SIG-M5 treated with dmso at 0.1 percent for 504 hours (cell line): ENCODE measurements around the gene SSNA1.

Experiments used
- DNase-seq: peaks from one replicate; lab custom pipeline; 2025; ENCODE audit not compliant: unreplicated experiment; lab: John Stamatoyannopoulos, UW

SSNA1 gene, protein sequence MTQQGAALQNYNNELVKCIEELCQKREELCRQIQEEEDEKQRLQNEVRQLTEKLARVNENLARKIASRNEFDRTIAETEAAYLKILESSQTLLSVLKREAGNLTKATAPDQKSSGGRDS

DNA sequence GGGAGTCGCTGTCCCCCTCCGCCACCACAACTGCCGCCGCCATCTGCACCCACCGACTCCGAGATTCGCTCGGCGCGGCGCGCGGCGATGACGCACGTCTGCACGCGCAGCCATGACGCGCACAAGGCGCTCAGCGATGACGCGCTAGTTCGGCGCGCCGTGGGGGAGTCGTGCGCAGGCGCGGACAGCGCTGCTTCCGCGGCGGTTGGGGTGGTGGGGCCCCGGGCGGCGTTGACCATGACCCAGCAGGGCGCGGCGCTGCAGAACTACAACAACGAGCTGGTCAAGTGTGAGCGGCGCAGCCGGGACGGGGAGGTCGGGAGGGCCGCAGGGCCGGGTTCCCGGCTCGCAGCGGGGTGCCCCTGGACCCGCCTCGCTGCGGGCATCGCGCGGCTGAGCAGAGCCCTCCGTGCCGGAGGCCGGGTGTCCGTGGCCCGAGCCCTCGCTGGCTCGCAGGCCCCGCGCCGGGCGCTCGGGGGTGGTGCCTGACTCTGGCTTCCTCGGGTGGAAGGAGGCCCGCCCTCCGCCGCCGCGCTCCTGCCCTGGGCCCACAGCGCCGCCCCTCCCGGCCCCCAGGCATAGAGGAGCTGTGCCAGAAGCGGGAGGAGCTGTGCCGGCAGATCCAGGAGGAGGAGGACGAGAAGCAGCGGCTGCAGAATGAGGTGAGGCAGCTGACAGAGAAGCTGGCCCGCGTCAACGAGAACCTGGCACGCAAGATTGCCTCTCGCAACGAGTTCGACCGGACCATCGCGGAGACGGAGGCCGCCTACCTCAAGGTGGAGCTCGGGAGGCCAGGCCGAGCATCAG is at the start of gene SSNA1, which contains the start of gene ANAPC2:
Gene SSNA1 (plus strand): TSS at position 187 of the 807 bp plus-strand sequence. CDS start 51 bp downstream, at position 238.
Gene ANAPC2 (minus strand): TSS at position 71 of the 807 bp plus-strand sequence. CDS start 28 bp downstream, at position 43.
- peak; percentile 80 for DNase-seq

DNA sequence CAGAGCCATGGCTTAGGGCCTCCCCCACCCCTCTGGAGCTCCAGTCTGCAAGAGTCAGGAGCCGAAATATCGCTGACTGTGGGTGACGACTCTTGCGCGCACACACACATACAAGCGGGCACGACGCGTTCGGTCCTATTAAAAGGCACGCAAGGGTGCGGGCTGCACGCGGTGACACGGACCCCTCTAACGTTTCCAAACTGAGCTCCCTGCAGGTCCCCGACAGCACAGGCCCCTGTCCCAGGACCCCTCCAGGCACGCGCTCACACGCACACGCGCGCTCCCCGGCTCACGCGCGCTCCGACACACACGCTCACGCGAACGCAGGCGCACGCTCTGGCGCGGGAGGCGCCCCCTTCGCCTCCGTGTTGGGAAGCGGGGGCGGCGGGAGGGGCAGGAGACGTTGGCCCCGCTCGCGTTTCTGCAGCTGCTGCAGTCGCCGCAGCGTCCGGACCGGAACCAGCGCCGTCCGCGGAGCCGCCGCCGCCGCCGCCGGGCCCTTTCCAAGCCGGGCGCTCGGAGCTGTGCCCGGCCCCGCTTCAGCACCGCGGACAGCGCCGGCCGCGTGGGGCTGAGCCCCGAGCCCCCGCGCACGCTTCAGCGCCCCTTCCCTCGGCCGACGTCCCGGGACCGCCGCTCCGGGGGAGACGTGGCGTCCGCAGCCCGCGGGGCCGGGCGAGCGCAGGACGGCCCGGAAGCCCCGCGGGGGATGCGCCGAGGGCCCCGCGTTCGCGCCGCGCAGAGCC is 49.6 kb upstream of the SSNA1 start, which contains the start of gene GRIN1:
Gene GRIN1 (plus strand): TSS at position 433 of the 746 bp plus-strand sequence. CDS start 333 bp downstream, outside the sequence.
- no peak for DNase-seq

DNA sequence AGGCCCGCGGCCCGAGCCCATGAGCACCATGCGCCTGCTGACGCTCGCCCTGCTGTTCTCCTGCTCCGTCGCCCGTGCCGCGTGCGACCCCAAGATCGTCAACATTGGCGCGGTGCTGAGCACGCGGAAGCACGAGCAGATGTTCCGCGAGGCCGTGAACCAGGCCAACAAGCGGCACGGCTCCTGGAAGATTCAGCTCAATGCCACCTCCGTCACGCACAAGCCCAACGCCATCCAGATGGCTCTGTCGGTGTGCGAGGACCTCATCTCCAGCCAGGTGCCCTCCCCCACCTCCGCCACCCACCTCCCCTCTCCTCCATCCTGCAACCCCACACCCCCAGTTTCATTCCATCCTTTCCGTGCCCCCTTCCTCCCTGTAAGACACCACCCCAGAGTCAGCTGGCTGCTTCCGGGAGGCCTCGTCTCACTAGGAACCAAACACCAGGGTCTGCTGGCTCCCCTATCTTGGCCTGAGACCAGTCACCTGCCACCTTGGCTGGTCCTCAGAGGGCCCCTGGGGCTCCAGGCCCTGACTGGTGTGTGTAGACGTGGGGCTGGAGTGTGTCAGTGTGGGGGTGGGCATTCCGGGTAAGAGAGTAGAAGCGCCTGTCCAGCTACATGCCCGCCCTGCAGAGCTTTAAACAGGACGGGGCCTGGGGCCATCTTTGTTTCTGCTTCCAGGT is 48.9 kb upstream of the SSNA1 start:
- DNase-seq: no peak

DNA sequence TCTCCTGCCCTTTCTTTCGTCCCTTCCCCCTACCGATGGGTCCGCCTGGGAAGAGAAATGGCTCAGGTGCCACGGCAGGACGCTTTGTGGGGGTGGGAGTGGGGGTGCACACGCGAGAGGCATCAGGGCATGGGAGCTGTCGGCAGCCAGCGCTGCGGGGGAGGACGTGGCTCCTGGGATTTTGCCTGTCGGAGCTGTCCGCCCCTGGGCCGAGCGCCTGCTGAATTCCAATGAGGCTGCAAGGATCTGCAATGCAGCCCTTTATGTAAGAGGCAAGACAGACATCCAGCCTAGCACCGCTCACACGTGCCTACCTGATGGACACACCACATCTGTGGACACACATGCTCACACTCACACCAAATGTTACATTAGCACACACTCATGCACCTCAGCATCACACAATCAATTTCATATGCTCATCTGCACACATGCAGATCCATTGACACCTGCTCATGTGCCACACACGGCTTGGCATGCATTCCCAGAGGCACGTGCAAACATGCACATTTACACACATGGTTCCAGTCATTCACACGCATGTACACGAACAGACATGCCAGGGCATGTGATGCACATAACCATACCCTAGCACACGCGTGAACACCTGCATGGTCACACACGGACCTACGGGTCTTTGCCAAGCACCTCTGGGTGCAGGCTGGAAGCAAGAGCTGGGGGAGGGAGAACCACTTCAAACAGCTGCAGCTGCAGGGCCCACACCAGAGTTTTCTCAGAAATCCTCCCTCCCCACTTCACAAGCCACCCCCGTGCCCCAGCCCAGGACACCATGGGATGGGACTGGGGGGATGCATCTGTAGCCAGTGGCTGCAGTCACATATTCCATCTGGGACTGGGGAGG is 48.1 kb upstream of the SSNA1 start:
- no peak for DNase-seq

DNA sequence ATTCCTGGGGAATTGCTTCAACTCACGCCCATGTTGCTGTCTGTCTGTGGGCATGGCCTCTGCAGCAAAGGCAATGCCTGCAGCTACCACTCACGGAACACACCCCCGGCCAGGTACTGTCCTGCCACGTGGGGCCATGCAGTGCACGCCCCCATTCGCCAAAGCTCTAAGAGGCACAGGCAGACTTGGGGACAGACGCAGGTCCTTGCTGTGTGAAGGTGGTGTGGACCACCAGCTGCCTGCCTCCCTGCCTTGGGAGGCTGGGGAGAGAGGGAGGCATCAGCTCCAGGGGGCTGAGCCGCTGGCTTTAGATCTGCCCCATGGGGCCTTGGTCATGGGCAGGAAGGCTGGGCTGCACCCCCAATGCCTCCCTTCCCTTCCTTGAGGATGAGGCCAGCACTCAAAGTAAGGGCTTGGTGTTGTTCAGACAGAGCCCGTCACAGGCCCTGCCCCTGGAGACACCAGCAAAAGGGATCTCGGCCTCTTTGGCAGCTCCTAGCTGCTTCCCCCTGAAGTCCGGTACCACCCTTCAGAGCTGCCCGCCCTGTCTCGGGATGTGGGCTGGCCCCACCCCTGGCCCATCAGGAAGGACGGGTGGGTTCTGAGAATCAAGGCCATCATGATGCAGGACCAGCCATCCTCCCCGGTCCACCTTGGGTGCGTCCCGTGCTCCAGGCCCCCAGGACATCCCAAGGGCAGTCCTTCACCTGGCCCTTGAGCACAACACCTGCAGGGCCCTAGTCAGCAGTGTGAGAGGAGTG is 47.2 kb upstream of the SSNA1 start:
- no peak for DNase-seq

DNA sequence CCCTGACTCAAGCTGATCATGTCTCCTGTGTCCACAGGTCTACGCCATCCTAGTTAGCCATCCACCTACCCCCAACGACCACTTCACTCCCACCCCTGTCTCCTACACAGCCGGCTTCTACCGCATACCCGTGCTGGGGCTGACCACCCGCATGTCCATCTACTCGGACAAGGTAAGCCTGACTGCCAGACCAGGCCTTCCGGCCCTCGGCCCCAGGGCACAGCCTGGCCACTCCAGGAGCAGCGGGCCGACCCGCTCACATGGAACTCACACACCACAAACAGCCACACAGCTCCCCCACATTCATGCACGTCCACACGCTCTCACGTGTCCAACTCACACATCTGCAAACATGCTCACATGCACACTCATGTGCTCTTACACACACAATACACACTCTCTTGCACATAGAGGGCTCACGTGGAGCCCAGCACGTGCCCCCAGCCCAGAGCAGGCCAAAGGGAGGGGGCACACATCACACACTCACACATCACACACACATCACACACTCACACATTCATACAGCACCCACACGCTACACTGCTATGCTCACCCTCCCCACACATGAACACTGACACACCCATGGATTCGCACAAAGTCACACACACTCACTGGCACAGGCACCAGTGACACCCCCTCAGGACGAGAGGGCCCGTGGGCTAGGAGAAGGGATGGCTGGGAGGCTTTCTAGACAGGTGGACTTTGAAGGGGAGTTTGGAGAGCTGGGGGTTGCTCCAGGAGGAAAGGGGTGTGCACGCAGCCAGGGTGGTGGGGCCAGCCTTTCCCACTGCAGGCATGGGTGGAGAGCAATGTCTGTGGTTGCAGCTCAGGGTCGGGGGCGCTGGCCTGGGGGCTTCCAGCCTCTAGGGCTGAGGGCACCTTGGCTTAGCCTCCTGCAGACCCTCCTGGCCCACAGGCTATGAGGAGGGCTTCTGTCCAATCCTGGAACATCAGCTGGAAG is 46.2 kb upstream of the SSNA1 start:
- DNase-seq: no peak

DNA sequence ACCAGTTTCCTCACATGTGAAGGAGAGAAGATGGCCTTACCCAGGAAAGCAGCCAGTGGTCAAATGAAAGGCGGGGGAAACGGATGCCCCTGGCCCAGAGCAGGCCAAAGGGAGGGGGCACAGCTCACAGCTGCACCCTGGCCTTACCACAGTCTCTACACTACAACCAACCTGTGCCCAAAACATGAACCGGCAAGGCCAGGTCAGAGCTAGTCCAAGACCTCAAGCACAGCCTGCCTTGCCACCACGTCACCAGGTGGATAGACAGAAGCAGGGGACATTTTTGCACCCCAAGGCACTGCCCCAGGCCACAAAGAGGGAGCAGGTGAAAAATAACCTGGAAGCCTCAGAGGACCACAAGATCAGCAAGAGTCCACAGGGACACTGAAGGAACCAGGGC is 45.0 kb upstream of the SSNA1 start:
- DNase-seq: no peak

DNA sequence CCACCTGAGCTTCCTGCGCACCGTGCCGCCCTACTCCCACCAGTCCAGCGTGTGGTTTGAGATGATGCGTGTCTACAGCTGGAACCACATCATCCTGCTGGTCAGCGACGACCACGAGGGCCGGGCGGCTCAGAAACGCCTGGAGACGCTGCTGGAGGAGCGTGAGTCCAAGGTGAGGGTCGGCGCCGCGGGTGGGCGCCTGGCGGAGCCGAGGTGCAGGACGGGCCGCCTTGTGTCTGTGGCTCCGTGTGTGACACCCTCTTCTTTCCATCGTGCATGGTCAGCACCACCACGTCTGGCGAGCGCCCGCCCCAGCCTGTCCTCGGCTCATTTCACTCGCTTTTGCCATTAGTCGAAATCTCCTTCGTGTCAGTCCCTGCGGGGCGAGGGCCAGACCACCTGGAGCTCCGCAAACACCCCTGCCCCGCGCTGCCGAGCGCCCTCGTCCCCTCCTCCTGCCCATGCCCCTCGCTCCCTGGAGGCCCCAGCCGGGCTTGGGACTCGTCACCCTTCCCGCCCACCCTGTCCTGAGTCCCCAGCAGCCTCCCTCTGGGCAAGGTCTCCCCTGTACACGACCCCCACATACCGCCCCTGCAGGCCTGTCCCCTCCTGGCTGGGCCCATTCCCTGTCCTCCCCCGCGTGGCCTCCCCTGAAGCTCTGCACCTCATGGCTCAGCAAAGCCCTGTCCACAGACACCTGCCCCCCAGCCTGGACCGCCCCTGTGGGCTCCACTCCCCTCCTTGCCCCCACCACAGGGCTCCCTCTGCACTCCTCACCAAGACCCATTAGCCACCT is 42.5 kb upstream of the SSNA1 start:
- DNase-seq: no peak

DNA sequence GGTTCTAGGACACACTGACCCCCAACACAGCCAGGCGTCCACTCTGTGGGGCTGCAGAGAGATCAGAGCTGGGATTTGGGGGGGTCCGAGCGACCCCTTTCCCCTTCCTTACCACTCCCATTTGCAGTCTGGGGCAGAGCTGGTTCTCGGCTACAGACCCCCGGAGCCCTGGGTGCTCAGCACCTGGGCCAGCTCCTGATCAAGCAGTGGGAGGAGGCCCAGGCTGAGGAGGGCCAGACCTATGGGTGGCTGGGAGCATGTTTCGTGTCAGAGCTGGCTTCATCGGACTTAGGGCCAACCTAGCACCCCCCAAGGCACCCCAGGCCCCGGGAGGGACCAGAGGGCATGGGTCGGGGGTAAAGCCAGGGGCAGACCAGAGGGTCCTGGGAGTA is 42.0 kb upstream of the SSNA1 start:
- DNase-seq: no peak

DNA sequence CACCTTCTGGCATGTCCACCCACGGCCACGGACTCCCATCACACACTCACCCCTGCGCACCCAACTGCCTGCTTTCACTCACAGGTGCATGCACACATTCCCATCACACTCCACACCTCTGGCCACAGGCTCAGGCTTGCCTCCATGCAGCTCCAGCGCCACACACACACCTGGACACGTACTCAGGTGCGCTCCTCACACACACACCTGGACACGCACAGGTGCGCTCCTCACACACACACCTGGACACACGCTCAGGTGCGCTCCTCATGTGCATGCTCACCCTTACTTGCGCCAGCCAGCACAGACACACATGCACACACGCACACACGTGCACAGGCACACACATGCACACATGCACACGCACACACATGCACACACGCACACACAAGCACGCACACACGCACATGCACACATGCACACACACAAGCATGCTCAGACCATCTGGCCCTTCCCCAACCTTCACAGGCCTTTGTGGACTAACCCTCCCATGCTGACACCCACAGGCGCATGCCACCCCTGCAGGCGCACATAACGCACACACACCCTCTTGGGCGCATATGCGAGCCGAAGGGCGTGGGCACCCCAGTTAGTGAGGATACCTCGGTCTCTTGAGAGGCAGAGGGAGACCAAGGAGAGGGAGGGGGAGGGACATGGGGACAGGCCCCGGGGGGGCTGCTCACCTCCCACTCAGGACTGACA is 41.2 kb upstream of the SSNA1 start:
- DNase-seq: no peak

DNA sequence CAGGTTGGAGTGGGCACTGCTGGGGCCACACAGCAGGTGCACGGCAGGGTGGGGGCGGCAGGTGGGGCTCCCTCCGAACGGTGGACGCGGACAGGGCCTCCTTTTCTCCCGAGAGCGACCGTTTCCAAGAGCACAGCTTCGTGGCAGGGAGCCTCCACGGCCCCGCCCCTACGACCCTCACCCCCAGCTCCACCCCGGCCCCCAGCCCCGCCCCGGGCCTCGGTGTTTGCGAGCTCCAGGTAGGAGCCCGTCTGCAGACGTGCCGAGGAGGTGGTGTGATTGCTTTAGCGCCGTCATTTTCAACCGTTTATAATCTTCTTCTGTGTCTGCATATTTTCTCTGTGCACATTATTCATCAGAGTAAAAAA is 40.7 kb upstream of the SSNA1 start:
- DNase-seq: no peak

DNA sequence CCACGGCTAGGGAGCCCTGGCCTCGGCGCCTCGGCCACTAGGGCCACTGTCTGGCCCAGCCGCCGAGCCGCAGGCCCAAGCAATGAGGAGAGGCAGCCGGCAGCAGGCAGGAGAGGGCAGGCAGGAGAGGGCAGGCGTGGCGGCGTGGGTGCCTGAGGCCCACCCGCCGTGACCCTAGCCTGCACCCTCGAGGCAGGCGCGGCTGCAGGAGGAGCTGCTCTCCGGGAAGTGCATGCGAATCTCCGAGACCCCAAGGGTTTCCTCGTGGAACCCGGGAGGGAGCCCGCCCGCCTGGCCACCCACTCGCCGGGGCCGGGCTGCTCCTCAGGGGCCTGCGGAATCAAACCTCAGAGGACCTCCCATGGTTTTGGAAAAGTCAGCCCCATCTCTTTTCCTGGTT is 40.2 kb upstream of the SSNA1 start:
- DNase-seq: no peak

DNA sequence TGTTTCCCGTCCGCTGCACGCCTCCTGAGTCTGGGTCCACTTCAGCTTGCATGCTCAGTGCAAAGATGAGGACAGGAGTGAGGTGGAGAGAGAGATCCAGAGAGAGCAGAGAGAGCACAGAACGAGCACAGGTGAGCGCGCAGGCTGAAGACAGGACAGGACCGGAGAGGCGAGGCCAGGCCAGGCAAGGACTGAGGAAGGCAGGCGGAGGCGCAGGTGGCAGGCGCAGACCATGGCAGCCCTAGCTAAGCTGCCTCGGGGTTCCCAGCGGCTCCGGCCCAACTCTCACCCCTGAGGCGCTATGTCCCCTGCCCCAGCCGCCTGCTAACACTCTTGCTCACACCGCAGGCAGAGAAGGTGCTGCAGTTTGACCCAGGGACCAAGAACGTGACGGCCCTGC is 39.8 kb upstream of the SSNA1 start:
- DNase-seq: no peak

DNA sequence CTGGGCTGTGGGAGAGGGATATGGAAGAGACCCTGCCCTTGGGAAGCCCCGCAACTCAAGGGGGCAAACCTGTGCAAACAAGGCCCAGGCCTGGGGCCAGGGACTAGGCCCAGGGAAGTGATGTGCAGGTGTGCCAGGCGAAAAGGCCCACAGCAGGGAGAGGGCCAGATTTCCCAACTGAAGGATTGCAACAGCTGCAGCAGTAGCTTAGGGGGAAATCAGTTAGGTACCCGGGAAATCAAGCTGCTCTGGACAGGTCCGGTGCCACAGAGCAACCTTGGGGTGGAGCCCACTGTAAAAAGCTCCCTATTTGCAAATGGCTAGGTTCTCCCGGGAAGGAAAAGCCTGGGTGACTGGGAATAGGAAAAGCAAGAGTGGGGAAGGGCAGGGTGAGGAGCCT is 39.1 kb upstream of the SSNA1 start:
- DNase-seq: no peak

DNA sequence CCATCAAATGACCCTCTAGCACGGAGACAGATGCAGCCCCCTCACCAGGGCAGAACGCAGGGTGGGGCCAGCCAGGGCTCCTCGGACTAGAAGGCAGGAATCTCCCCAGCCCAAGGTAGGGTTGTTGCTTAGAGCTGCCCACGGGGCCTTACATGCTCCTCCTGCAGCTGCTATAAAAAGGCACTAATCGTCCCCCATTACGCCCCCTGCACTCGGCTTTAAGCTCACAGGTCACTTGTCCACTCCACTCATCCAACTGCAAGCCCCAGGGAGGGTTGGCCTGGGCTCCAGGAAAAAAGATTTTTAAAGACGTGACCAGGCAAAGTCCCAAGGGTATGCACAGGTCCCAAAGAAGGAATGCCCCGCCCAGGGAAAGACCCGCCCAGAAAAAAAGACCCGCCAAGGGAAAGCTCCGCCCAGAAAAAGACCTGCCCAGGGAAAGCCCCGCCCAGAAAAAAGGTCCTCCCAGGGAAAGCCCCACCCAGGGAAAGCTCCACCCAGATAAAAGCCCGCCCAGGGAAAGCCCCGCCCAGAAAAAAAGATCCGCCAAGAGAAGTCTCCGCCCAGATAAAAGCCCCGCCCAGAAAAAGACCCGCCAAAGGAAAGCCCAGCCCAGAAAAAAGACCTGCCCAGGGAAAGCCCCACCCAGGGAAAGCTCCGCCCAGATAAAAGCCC is 38.4 kb upstream of the SSNA1 start:
- no peak for DNase-seq

DNA sequence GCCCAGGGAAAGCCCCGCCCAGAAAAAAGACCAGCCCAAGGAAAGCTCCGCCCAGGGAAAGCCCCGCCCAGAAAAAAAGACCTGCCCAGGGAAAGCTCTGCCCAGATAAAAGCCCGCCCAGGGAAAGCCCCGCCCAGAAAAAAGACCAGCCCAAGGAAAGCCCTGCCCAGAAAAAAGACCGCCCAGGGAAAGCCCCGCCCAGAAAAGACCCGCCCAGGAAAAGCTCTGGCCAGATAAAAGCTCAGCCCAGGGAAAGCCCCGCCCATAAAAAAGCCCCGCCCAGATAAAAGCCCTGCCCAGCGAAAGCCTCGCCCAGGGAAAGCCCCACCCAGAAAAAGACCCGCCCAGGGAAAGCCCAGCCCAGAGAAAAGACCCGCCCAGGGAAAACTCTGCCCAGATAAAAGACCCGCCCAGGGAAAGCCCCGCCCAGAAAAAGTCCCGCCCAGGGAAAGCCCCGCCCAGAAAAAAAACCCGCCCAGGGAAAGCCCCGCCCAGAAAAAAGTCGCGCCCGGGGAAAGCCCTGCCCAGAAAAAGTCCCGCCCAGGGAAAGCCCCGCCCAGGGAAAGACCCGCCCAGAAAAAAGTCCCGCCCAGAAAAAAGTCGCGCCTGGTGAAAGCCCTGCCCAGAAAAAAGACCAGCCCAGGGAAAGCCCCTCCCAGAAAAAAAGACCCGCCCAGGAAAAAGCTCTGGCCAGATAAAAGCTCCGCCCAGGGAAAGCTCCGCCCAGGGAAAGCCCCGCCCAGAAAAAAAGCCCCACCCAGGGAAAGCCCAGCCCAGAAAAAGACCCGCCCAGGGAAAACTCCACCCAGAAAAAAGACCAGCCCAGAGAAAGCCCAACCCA is 37.6 kb upstream of the SSNA1 start:
- DNase-seq: peak; percentile 67
